DND-41 (cell line): ENCODE results near the gene GPANK1.
"Not testable (repeated sequence)": the region's sequence is repeated elsewhere in the genome, so short reads cannot be mapped to it uniquely, and the experiment has no call there.

Experiments
- ATAC-seq: fragments of 200-7000 bp; cut with Tn5 transposase; 3 replicates; pipeline ENCODE4 v1.9.1; 2021; ENCODE audit warnings: low read depth; ENCODE audit not compliant: insufficient read depth
- DNase-seq: peaks from one replicate; pipeline ENCODE4 v3.0.0-alpha.2; 2020
- H2AFZ ChIP-seq: 2 replicates; pipeline ENCODE4 v1.6.0; 2012; ENCODE audit warnings: low read depth, low read length
- H3K27ac ChIP-seq: 2 replicates; pipeline ENCODE4 v1.5.1; 2012; ENCODE audit warnings: low read length, inconsistent platforms
- H3K27me3 ChIP-seq: fragments of 200-600 bp; sonication (generic); 2 replicates; pipeline ENCODE4 v1.6.0; 2012; ENCODE audit warnings: low read length, mild to moderate bottlenecking, inconsistent platforms; ENCODE audit not compliant: insufficient read depth, poor library complexity
- H3K36me3 ChIP-seq: 2 replicates; pipeline ENCODE4 v1.5.1; 2012; ENCODE audit warnings: low read length, inconsistent platforms; ENCODE audit not compliant: insufficient read depth
- H3K4me1 ChIP-seq: 2 replicates; pipeline ENCODE4 v1.5.1; 2012; ENCODE audit warnings: mild to moderate bottlenecking, low read length; ENCODE audit not compliant: insufficient read depth
- H3K4me2 ChIP-seq: 2 replicates; pipeline ENCODE4 v1.6.0; 2012; ENCODE audit warnings: mild to moderate bottlenecking, moderate library complexity, low read length, inconsistent platforms; ENCODE audit not compliant: insufficient read depth
- H3K4me3 ChIP-seq, 2 experiments: fragments of 200-600 bp in 1 of 2; shearing (Covaris generic) in 1 of 2; 2 replicates each; pipeline ENCODE4 v1.5.1; 2012 to 2016; ENCODE audit warnings: inconsistent platforms in 2 of 2, low read length in 2 of 2, mild to moderate bottlenecking in 2 of 2, low read depth in 1 of 2, moderate library complexity in 1 of 2
- H3K79me2 ChIP-seq: 2 replicates; pipeline ENCODE4 v1.6.0; 2012; ENCODE audit warnings: low read length, inconsistent platforms; ENCODE audit not compliant: insufficient read depth
- H3K9ac ChIP-seq: 2 replicates; pipeline ENCODE4 v1.6.0; 2012; ENCODE audit warnings: low read depth, mild to moderate bottlenecking, inconsistent platforms, low read length, moderate library complexity
- H3K9me3 ChIP-seq: 2 replicates; pipeline ENCODE4 v1.5.1; 2012; ENCODE audit warnings: low read length, moderate library complexity, mild to moderate bottlenecking, inconsistent platforms; ENCODE audit not compliant: insufficient read depth, severe bottlenecking
- H4K20me1 ChIP-seq: 2 replicates; pipeline ENCODE4 v1.6.0; 2012; ENCODE audit warnings: low read length; ENCODE audit not compliant: insufficient read depth
- EZH2 ChIP-seq: IDR thresholded peaks from 3 replicates; pipeline ENCODE4 v1.6.1; 2012; ENCODE audit warnings: borderline replicate concordance, low read depth, mild to moderate bottlenecking, moderate library complexity, low read length, inconsistent platforms; ENCODE audit not compliant: severe bottlenecking
- TF ChIP-seq, protein P1 (sequence below): IDR thresholded peaks from 2 replicates; pipeline ENCODE4 v1.5.1; 2012; ENCODE audit warnings: borderline replicate concordance, low read length, moderate library complexity, mild to moderate bottlenecking; ENCODE audit not compliant: poor library complexity, severe bottlenecking; ENCODE audit errors: extremely low read depth

The GPANK1 gene

DNA sequence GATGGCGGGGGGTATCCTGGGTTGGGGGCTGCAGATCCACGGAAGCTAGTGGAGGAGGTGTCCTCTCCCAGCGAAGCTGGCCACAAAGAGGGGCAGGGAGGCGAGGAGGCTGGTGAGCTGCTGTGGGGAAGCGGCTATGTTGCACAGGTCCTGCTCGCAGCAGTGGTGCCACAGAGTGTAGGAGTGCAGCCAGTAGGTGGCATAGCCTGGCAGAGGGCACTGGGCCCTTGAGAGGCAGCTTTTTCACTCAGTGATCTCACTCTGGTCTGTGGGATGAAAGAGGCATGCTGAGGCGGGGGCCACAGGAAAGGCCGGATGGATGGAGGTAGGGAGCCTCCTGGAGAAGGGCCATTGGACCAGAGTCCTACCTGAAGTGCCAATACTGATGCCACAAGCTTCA lies 47.5 kb upstream of the GPANK1 start:
- Histone ChIP-seq H3K27ac (no peak overlapping the region), H3K9ac (no peak overlapping the region), H2AFZ (no peak overlapping the region), H3K79me2 (no peaks in the 10 kb centered on the region), H3K4me3 (no peak overlapping the region), H3K4me2 (no peak overlapping the region), H3K27me3 (no peaks in the 10 kb centered on the region), H3K4me1 (no peaks in the 10 kb centered on the region), H3K9me3 (no peaks in the 10 kb centered on the region), H3K36me3 (no peaks in the 10 kb centered on the region), H4K20me1 (no peaks in the 10 kb centered on the region)
- DNase-seq (no peak), ATAC-seq (peak; percentile 70)
- no peak for TF ChIP-seq EZH2
- TF ChIP-seq, protein P1, sequence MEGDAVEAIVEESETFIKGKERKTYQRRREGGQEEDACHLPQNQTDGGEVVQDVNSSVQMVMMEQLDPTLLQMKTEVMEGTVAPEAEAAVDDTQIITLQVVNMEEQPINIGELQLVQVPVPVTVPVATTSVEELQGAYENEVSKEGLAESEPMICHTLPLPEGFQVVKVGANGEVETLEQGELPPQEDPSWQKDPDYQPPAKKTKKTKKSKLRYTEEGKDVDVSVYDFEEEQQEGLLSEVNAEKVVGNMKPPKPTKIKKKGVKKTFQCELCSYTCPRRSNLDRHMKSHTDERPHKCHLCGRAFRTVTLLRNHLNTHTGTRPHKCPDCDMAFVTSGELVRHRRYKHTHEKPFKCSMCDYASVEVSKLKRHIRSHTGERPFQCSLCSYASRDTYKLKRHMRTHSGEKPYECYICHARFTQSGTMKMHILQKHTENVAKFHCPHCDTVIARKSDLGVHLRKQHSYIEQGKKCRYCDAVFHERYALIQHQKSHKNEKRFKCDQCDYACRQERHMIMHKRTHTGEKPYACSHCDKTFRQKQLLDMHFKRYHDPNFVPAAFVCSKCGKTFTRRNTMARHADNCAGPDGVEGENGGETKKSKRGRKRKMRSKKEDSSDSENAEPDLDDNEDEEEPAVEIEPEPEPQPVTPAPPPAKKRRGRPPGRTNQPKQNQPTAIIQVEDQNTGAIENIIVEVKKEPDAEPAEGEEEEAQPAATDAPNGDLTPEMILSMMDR = peak; percentile 48

DNA sequence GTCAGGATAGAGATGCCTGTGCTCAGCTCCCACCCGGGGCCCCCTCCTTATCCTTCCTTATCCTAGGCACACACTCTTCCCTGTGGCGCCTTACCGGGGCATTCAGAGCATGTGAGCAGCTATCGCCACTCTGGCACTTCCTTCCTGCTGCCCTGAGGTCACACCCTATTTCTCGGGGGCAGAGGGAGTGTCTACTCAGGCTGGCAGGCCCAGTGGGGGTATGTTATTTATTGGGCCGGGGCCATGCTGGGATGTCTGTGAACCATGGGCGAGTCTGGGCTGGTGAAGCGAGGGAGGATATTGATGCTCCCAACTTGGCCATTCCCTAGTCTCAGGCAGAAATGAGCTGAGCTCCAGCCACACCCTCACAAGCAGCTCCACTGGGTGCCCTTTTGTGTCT lies 46.4 kb upstream of the GPANK1 start:
- no peak overlapping the region for H3K9ac ChIP-seq
- H3K36me3 ChIP-seq = no peaks in the 10 kb centered on the region
- no peaks in the 10 kb centered on the region for H3K9me3 ChIP-seq
- H2AFZ ChIP-seq = no peak overlapping the region
- no peaks in the 10 kb centered on the region for H3K79me2 ChIP-seq
- H4K20me1 ChIP-seq = no peaks in the 10 kb centered on the region
- TF ChIP-seq, protein P1 = no peak
- no peak for TF ChIP-seq EZH2
- no peak for DNase-seq
- H3K27ac ChIP-seq = no peak overlapping the region
- no peaks in the 10 kb centered on the region for H3K4me1 ChIP-seq
- no peak overlapping the region for H3K4me3 ChIP-seq
- H3K4me2 ChIP-seq = no peak overlapping the region
- ATAC-seq = no peak; the same call in 2 of the 3 replicates
- no peaks in the 10 kb centered on the region for H3K27me3 ChIP-seq

DNA sequence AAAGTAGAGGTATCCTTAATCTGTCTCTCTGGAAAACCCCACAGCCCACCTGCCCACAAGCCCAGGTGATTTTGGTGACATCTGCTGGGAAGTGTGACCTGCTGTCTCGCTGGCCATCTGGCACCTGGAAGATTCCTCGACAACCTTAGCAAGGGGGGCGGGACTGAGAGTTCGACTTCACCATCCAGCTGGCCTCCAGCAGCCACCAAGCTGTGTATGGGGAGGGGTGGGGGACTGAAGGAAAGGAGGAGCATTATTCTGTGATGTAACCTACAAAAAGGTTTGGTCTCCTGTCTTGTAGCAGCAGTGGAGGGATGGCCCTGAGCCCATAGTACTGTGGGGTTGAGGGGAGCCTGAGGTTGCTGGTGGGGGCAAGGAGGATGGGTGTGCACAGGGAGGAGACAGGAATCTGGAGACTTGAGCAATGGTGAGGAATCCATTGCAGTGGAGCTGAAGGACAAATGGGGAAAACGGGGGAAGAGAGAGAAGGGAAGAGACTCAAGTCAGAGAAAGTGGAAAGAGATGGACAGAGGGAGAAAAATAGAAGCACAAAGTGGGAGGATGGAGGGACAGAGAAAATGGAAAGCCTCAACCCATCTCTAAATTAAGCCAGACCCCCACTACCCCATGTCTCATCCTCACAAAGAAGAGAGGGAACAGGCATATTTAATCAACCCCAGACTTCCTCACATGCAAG lies 45.9 kb upstream of the GPANK1 start:
- DNase-seq = no peak
- Histone ChIP-seq H3K27ac (no peak overlapping the region), H3K27me3 (no peaks in the 10 kb centered on the region), H3K9me3 (no peaks in the 10 kb centered on the region), H4K20me1 (no peaks in the 10 kb centered on the region), H3K4me3 (no peak overlapping the region), H2AFZ (no peak overlapping the region), H3K9ac (no peak overlapping the region), H3K4me1 (no peaks in the 10 kb centered on the region), H3K36me3 (no peaks in the 10 kb centered on the region), H3K79me2 (no peaks in the 10 kb centered on the region), H3K4me2 (no peak overlapping the region)
- no peak for ATAC-seq
- TF ChIP-seq EZH2 = no peak
- TF ChIP-seq, protein P1 = no peak

DNA sequence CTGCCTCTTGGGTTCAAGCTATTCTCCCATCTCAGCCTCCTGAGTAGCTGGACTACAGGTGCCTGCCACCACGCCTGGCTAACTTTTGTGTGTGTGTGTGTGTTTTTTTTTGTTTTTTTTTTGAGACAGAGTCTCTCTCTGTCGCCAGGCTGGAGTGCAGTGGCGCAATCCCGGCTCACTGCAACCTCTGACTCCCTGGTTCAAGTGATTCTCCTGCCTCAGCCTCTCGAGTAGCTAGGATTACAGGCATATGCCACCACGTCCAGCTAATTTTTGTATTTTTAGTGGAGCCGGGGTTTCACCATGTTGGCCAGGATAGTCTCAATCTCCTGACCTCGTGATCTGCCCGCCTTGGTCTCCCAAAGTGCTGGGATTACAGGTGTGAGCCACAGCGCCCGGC lies 44.4 kb upstream of the GPANK1 start:
- ATAC-seq = not testable (repeated sequence)

More for the DNA sequence above, 44.4 kb upstream of the GPANK1 start:
- H3K79me2 ChIP-seq, H3K9me3 ChIP-seq, H3K27me3 ChIP-seq, H3K4me1 ChIP-seq, H3K4me3 ChIP-seq, H3K36me3 ChIP-seq, H4K20me1 ChIP-seq, H3K9ac ChIP-seq, DNase-seq, H3K27ac ChIP-seq, H3K4me2 ChIP-seq, H2AFZ ChIP-seq: not testable (repeated sequence)
